GM18858 (cell line): ENCODE measurements around the gene GULP1.

ENCODE experiments used
- ATAC-seq: cut with Tn5 transposase; IDR thresholded peaks from one replicate; pipeline ENCODE4 v1.9.1; 2021; ENCODE audit not compliant: unreplicated experiment

Gene GULP1

GRCh38 chr2:188322569-188323551, 31.2 kb downstream of the GULP1 start:
- no peak for ATAC-seq

- ATAC-seq, result no peak
These were observed 32.4 kb downstream of the GULP1 start for GRCh38 chr2:188324067-188324466.

- ATAC-seq, result no peak
These were observed 34.6 kb downstream of the GULP1 start for GRCh38 chr2:188326290-188326668.

- ATAC-seq, result no peak
These were observed 35.1 kb downstream of the GULP1 start for GRCh38 chr2:188326669-188327301.

GRCh38 chr2:188327518-188328213, 36.0 kb downstream of the GULP1 start:
- no peak for ATAC-seq

- no peak for ATAC-seq
These were observed 36.7 kb downstream of the GULP1 start for GRCh38 chr2:188328419-188328818.

GRCh38 chr2:188330316-188331053, 38.8 kb downstream of the GULP1 start:
- ATAC-seq, result no peak

- ATAC-seq, result no peak
These were observed 40.9 kb downstream of the GULP1 start for GRCh38 chr2:188332619-188333018.

GRCh38 chr2:188333751-188334524, 42.3 kb downstream of the GULP1 start:
- ATAC-seq, result no peak

- ATAC-seq, result no peak
These were observed 46.8 kb downstream of the GULP1 start for GRCh38 chr2:188338463-188338862.

- no peak for ATAC-seq
These were observed 48.6 kb downstream of the GULP1 start for GRCh38 chr2:188340257-188340656.

- no peak for ATAC-seq
These were observed 53.3 kb downstream of the GULP1 start for GRCh38 chr2:188345020-188345419.

GRCh38 chr2:188345426-188345825, 53.8 kb downstream of the GULP1 start:
- ATAC-seq, result no peak

- no peak for ATAC-seq
These were observed 54.3 kb downstream of the GULP1 start for GRCh38 chr2:188345831-188346458.

- ATAC-seq, result no peak
These were observed 57.3 kb downstream of the GULP1 start for GRCh38 chr2:188349019-188349418.

GRCh38 chr2:188353282-188353681, 61.6 kb downstream of the GULP1 start:
- no peak for ATAC-seq

- no peak for ATAC-seq
These were observed 69.0 kb downstream of the GULP1 start for GRCh38 chr2:188360485-188361263.

- ATAC-seq, result no peak
These were observed 72.5 kb downstream of the GULP1 start for GRCh38 chr2:188364033-188364630.
